ENCODE data around the gene RTL10. TPM values are rescaled to one million over a fixed set of nuclear protein-coding genes. Genes with fewer than 3 reads are reported as not detected.

Gene RTL10
- total and polyA plus RNA-seq, 9 donors: 7.1 to 54.3 (median 15.3) TPM

DNA sequence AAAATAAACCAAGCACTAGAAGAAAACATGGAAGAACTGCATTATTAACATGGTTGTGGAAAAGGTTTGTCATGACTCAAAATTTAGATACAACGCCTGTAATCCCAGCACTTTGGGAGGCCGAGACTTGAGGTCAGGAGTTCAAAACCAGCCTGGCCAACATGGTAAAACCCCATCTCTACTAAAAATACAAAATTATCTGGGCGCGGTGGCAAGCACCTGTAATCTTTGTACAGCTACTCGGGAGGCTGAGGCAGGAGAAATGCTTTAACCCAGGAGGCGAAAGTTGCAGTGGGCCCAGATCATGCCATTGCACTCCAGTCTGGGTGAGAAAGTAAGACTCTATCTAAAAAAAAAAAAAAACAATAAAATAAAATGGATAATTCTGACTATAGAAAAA lies 23.7 kb downstream of the RTL10 start:
- intact Hi-C loops (cut with DNase I): no loop called here
- Histone ChIP-seq H3K9me3 (no peaks in the 10 kb centered on the region), H3K4me1 (ENCODE audit: insufficient read depth) (no peaks in the 10 kb centered on the region), H3K4me3 (no peak overlapping the region), H3K27me3 (no peaks in the 10 kb centered on the region), H3K27ac (no peak overlapping the region), H3K36me3 (no peaks in the 10 kb centered on the region)
- TF ChIP-seq EP300 (IDR thresholded peaks at IDR 0.05) (no peak), POLR2A (IDR thresholded peaks at IDR 0.05) (no peak)
- TF ChIP-seq, protein P1, sequence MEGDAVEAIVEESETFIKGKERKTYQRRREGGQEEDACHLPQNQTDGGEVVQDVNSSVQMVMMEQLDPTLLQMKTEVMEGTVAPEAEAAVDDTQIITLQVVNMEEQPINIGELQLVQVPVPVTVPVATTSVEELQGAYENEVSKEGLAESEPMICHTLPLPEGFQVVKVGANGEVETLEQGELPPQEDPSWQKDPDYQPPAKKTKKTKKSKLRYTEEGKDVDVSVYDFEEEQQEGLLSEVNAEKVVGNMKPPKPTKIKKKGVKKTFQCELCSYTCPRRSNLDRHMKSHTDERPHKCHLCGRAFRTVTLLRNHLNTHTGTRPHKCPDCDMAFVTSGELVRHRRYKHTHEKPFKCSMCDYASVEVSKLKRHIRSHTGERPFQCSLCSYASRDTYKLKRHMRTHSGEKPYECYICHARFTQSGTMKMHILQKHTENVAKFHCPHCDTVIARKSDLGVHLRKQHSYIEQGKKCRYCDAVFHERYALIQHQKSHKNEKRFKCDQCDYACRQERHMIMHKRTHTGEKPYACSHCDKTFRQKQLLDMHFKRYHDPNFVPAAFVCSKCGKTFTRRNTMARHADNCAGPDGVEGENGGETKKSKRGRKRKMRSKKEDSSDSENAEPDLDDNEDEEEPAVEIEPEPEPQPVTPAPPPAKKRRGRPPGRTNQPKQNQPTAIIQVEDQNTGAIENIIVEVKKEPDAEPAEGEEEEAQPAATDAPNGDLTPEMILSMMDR (IDR thresholded peaks at IDR 0.05): no peak
- no peak for DNase-seq
- 94 to 99% (median 97%) methylated on average over 6 of the region's 6 CpGs for WGBS, 3 donors

DNA sequence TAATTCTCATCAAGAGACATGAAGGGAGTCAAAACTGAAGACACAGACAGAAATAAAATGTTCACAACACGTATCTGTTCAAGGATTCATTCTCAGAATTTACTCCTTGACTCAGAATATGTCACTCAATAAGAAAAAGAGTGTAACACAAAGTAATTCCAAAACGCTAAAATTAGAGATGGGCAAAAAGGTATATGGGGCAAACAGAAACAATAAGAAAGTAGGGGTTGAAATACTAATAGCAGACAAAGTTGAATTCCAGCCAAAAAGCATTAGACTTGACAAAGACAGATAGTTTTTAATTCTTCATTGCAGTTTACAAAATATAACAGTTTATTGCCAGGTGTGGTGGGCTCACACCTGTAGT lies 26.7 kb downstream of the RTL10 start:
- DNase-seq: no peak
- 88 to 92% (median 92%) methylated on average over 2 of the region's 2 CpGs for WGBS, 3 donors
- intact Hi-C loops (cut with DNase I): no loop called here

DNA sequence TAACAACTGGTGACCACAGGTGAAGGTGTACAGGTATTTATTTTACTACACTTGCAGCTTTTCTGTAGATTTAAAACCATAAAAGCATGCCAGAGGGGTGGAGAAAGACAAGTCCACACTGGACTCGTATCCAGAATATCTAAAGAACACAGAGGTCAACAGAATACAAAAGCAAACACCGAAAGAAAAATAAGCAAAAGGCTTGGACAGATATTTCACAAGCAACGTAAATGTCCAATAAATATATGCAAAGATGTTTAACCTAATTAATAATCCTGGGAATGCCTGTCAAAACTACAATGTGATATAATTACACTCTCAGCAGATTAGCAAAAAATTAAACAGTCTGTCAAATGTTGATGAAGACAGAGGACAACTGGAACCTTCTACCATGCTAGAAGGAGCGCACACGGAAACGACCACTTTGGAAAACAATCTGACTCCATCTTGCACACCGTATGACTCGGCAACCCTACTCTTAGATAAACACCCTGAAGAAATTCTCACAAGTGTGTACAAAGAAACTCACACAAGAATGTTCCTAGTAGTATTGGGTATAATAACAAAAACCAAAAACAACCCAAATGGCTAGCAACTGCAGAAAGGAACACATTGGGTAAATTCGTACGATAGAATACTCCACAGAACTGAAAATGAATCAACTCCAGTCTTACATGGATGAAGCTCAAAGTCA lies 27.2 kb downstream of the RTL10 start:
- 81 to 87% (median 84%) methylated on average over 10 of the region's 10 CpGs for WGBS, 3 donors
- no peaks in the 10 kb centered on the region for H3K4me1 ChIP-seq (ENCODE audit: insufficient read depth)
- intact Hi-C loops (cut with DNase I): no loop called here
- DNase-seq: no peak
- TF ChIP-seq, protein P1 (IDR thresholded peaks at IDR 0.05): no peak
- TF ChIP-seq POLR2A (IDR thresholded peaks at IDR 0.05) (no peak), EP300 (IDR thresholded peaks at IDR 0.05) (no peak)
- no peak overlapping the region for H3K27ac ChIP-seq
- no peaks in the 10 kb centered on the region for H3K9me3 ChIP-seq
- H3K27me3 ChIP-seq: no peaks in the 10 kb centered on the region
- H3K4me3 ChIP-seq: no peak overlapping the region
- no peaks in the 10 kb centered on the region for H3K36me3 ChIP-seq

More for the DNA sequence above, 26.7 kb downstream of the RTL10 start:
- no peaks in the 10 kb centered on the region for H3K9me3 ChIP-seq
- H3K36me3 ChIP-seq: no peaks in the 10 kb centered on the region
- H3K27ac ChIP-seq: no peak overlapping the region
- TF ChIP-seq EP300 (IDR thresholded peaks at IDR 0.05): no peak
- TF ChIP-seq, protein P1 (IDR thresholded peaks at IDR 0.05): no peak
- no peak for TF ChIP-seq POLR2A (IDR thresholded peaks at IDR 0.05)
- H3K27me3 ChIP-seq: no peaks in the 10 kb centered on the region
- no peaks in the 10 kb centered on the region for H3K4me1 ChIP-seq (ENCODE audit: insufficient read depth)
- no peak overlapping the region for H3K4me3 ChIP-seq

DNA sequence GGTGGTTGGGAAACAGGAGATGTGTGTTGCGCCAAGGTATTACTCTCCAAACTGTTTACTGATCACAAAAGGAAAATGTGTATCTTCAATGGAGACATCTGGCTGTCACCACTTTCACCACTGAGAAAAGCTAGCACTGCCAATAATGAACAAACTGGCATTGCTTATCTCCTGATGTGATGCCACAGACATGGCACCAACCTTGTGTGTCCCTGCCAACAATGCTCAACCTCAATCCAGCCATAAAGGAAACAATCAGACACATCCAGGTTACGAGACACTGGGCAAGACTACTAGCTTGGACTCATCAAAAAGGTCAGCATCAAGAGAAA lies 28.1 kb downstream of the RTL10 start:
- H3K27ac ChIP-seq: no peak overlapping the region
- no peak for DNase-seq
- TF ChIP-seq POLR2A (IDR thresholded peaks at IDR 0.05) (no peak), EP300 (IDR thresholded peaks at IDR 0.05) (no peak)
- TF ChIP-seq, protein P1 (IDR thresholded peaks at IDR 0.05): no peak
- intact Hi-C loops (cut with DNase I): no loop called here
- no peak overlapping the region for H3K4me3 ChIP-seq
- no peaks in the 10 kb centered on the region for H3K9me3 ChIP-seq
- no peaks in the 10 kb centered on the region for H3K27me3 ChIP-seq
- H3K4me1 ChIP-seq (ENCODE audit: insufficient read depth): no peaks in the 10 kb centered on the region
- H3K36me3 ChIP-seq: no peaks in the 10 kb centered on the region
- WGBS, 3 donors: 45 to 100% (median 53%) methylated on average over 2 of the region's 2 CpGs

Measured in ovary (tissue), 9 donors.